Activated CD4-positive, alpha-beta T cell treated with anti-CD3 and anti-CD28 coated beads, Interleukin-2, amount 50 U/mL, for 16 hours (primary cell): Measurements from ENCODE around the gene ALLC.

Experiments used
- DNase-seq: peaks from one replicate; pipeline ENCODE4 v3.0.0-alpha.2; 2020

Gene ALLC

DNA sequence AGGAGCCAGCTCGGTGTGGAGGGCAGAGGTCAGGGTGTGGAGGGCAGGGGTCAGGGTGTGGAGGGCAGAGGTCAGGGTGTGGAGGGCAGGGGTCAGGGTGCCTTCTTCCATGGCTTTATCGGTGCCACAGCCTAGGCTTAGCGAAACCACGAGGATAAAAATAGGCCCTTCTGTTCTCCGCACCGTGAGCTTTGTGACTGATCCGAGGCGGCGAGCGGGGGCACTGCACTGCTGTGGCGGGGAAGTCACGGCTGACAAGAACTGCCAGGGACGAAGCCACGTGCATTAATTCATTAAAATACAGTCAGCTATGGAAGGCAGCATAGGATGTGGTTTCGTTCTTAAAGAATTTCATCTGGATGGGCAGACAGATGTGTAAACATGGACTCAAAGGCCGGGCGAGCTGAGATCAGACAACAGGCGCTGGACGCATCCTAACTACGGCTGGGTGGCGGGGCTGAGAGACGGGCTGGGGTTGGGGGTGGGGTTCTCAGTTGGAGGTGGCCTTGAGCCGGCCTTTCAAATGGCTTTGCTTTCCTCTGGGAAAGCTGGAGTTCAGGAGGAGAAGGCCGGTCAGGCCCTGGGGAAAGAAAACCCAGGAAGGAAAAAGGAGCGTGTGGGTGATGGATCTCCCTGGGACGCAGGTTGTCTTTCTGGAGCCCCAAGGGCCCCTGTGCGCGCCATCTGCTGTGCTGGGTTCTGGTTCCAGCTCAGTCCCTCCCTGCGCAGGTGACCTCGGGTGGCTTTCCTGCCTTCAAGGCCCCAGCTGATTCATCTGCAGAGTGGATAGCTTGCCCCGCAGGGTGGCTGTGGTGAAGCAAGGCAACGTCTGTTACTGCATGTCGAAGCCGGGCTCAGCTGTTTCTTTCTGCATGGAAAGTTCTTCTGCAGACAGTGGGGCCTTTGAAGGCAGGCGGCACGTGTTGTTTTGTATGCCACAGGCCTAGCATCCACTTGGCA, 958 bp upstream of the ALLC start:
- DNase-seq = no peak

DNA sequence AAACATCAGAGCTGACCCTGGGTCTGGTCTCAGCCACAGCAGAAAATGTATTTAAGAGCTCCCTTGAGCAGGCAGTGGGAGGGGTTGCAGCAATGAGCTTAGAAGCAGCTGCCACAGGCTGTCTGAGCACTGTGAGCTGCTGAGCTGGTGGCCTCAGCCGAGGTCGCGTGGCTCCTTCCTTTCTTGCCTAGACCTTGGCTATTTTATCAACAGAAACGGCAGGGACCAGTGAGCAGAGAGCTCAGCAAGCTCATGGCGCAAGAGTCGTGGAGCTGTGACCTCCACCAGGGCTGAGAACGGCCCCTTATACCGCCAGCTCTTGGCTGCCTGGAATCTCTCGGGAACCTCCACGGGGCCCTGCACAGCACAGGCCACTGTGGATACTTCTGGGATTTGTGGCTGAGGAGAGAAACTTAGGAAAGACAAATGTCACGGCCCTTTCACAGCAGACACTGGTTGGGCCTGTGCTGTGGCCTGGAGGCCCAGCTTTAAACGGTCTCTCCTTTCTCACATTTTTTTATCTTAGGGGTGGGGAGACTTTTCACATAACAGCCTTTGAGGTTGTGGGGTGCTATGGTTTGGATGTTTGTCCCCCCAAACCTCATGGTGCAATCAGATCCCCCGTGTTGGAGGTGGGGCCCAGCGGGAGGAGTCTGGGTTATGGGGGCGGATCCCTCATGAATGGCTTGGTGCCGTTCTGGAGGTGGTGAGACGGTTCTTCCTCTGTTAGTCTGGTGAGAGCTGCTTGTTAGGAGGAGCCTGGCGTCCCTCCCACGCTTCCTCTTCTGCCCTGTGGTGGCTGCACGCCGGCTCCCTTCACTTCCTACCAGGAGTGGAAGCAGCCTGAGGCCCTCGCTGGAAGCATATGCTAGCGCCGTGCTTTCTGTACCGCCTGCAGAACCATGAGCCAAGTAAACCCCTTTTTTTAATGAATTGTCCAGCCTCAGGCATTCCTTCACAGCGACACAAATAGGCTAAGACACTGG, 1.7 kb downstream of the ALLC start:
- peak; percentile 25 for DNase-seq

DNA sequence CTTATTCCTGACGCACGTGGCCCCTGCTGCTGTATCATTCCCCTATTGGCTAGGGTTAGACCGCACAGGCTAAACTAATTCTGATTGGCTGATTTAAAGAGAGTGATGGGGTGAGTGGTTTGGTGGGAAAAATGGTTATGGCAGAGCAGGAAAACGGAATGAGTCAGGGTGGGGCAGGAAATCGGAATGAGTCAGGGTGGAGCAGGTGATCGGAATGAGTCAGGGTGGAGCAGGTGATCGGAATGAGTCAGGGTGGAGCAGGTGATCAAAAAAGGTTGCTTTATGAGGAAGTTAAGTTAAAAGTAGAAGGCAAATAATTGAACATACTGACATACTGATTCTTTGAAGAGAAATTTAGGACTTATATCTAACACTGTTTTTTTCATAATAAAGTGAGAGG, 2.6 kb downstream of the ALLC start:
- DNase-seq = peak; percentile 75

DNA sequence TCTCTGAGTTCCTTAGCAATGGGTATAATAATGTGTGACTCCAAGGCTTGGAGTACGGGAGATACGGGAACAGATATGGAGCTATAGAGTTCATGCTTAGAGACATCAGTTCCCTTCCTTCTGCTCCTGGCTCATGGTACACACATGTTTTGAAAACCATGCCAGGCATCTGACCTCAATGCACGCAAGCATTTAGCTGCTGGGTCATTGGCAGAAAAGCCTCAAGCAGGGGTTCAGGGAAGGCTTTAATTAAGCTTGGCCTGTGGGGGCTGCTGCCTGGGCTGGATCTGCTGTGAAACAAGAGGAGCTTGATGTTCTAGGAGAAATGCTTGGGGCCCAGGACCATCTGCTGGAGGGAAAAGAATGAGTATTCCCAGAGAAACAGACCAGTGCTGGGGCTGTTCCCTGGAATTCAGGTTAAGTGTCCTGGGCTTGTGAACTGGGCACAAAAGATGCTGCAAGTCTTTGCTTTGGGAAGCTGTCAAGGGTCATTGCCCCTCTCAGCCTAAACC, 3.2 kb downstream of the ALLC start:
- no peak for DNase-seq

GRCh38 chr2:3662239-3662638, 4.2 kb downstream of the ALLC start:
- peak; percentile 26 for DNase-seq

DNA sequence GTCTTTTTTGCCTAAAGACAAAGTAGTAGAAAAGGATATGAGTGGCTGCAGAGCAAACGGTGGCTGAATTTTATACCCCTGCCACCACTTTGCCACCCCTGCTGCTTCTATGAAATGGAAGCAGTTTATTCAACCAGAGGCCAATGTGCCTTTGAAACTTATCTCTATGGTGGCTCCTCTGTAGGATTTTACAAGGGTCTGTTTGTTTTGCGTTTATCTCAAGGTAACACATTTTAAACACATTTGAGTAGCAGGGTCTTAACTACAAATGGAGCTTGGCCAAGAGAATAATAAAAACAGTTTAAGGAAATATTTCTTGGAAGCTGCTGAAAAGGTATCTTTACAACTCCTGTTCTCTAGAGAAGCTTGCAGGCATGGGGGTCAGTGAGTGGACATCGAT, 6.1 kb downstream of the ALLC start:
- no peak for DNase-seq

DNA sequence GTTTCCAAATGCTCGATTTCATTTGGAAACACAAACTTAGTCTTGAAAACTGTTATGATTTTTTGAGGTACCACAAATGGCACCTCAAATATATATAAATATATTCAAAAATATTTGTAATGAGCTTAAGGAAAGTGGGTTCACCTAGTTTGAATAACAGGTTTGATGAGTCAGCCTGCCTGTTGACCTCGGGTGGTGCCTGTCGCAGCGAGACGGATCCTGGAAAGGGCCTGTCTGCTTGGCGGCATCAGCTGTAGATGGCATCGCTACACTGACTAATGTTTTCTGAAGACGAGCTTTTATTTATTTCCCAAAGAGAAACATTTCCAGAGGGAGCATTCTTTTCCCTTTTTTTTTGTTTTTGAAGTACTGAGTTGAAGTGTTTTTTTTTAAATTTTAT, 6.9 kb downstream of the ALLC start:
- no peak for DNase-seq

DNA sequence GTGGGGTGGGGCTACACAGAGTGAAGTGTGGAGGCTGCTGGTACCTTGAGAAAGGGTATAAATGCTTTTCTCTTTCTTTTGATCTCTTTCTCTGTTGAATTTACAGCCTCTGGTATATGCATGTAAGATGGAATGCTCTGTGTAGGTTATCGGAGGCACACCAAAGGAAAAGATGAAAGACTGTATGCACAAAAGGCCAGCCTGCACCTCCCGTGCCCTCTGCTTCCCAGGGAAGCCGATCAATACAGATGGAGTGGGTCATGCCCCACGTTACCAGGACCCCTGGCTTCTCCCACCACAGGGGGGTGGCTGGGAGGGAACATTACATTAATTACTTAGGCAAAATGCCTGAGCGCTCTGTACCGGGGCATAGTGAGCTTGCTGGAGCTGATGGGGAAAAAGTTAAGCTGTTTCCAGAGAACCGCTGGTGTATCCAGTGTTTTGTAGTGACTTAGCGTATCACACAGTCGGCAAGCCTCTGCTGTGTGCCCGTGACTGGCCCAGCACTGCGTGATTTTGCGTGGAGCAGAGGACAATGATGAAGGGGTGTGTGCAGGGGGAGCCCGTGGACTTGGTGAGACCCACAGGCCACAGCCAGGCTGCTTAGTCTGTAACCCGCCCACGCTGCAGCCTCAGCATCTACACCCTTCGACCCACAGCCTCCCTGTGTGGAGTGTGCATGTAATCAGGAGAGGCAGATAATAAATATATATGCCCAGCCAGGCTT, 8.0 kb downstream of the ALLC start:
- DNase-seq = no peak

DNA sequence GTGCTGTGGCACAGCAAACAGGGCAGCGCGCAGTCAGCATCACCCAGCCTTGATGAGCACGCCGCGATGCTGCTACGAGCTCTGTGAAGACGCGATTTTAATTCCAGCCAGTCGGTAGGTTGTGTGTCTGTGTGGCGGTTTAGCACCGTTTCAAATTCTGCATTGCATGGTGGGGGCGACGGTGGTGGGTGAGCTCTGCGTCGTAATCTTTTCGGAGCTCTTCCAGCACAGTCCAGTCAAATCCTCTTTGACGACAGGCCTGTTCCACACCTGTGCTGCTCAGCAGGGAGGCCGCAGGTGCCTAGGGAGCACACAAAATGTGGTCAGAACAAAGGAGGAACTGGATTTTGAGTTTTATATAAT, 8.6 kb downstream of the ALLC start:
- no peak for DNase-seq

DNA sequence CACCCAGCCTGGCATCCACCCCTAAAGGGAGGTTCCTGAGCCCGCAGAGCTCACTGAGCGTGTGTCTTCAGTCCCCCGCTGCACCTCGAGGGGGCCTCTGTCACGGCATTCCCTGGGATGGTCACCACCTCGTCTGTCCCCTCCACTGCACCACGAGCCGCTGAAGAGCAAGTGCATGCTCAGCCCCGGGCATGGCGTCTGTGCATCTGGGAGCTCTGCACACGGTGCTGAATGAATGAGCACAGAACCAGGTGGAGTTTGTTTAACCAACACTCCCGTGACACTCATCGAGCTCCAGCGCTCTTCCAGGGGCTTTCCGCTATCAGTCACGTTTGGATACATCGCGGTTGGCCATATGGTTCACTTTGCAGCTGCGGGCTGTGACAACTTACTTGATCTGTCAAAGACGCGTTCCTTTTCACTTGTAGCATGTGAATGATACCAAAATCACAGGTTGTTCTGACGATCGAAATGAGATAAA, 9.2 kb downstream of the ALLC start:
- no peak for DNase-seq

DNA sequence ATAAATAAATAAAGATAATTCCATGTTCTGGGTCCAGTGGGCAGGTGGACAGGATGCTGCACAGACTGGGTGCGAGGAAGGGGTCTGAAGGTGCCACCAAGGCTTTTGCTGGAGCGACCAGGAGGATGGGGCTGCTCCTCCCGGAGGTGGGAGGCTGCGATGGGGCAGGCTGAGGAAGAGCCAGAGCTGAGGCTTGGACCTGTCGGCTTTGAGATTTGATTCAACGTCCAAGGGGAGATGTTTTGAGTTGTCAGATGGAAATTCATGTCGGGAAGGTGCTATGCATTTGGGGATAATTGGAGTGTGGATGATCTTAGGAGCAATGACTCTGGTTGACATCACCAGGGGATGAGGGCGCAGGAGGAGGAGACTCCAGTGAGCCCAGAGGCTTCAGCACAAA, 11.7 kb downstream of the ALLC start:
- no peak for DNase-seq

- DNase-seq = no peak
These were observed 12.4 kb downstream of the ALLC start for GRCh38 chr2:3670376-3670775.

GRCh38 chr2:3670941-3671340, 12.9 kb downstream of the ALLC start:
- no peak for DNase-seq

GRCh38 chr2:3672861-3673678, 15.1 kb downstream of the ALLC start:
- DNase-seq = no peak

DNA sequence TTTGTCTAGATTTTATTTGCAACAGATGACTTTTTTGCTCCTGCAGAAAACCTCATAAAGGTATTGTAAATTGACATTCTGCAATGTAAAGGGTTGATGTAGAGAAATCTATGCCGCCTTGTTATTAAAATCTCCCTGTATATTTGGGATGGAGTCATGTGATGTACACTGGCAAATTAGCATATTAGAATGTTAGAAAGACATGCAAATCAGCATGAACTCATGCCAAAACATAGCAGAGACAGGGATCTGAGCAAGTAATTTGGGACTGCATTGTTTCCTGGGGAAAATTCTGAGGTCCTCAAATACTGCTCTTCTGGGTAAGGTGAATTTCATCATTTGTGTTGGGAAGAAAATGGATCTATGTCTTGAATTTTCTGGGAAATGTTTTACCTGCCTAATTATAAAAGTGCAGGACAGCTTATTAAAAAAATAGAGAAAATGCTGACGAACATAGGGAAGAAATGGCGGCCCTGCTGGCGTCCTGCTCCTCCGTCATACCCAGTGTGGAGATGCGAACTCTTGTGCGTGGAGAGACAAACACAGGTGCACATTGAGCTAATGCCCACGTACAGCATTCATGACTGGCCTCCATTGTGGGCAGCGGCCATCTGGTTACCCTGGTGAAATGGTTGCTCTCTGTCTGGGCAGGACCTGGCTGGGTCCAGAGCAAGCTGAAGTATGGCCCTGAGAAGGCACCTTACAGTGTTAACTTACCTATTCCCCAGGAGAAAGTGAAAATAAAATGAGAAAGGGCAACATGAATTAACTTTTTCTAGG, 16.3 kb downstream of the ALLC start:
- DNase-seq = no peak

DNA sequence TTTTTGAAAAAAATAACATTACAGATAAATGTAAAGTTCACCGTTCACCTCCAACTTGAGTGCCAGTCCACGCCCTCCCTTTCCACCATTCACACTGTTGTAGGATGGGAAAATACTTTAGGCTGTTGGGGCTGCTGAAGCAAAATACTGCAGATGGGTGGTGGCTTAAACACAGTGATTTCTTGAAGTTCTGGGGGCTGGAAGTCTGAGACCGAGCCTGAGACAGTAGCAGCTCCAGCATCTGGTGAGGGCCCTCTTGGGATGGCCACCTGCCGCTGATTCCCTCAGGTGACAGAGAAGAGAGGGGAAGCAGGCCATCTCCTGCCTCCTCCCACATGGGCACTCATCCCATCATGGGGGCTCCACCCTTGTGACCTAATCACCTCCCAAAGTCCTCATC, 17.7 kb downstream of the ALLC start:
- DNase-seq = no peak

GRCh38 chr2:3677436-3677835, 19.4 kb downstream of the ALLC start:
- no peak for DNase-seq

GRCh38 chr2:3678212-3678611, 20.2 kb downstream of the ALLC start:
- DNase-seq = no peak

DNA sequence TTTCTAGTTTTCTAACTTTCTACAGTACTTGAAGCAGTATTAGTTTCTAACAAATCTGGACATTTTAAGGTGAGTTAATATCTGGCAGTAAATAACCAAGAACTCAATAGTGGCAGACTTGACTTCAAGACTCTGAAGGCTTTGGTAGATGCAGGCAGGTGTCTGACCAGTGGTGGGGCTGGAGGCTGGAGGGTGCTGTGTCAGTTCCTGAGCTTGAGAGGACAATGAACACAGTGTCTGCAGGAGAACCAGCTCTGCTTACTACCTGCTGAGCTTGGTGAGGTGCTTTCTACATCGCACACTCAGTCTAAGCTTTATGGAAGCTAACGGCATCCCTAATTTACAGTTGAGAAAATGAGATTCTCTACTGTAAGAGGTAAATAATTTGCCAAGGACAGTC, 21.2 kb downstream of the ALLC start:
- DNase-seq = no peak

GRCh38 chr2:3679616-3680393, 21.8 kb downstream of the ALLC start:
- no peak for DNase-seq
